GM12875 (cell line): Measurements from ENCODE around the gene MAP3K10.
"Not testable (repeated sequence)": the region's sequence is repeated elsewhere in the genome, so short reads cannot be mapped to it uniquely, and the experiment has no call there.

Source experiments
- H3K4me3 ChIP-seq: one replicate; pipeline ENCODE4 v1.5.1; 2011; ENCODE audit warnings: low read depth, low read length, control low read depth
- CTCF ChIP-seq: IDR thresholded peaks from 2 replicates; pipeline ENCODE4 v1.5.1; 2011; ENCODE audit warnings: low read depth, mild to moderate bottlenecking, control low read depth, inconsistent platforms, low read length, moderate library complexity, borderline replicate concordance; ENCODE audit not compliant: insufficient read depth

MAP3K10 gene

GRCh38 chr19:40162104-40162503 lies 29.1 kb upstream of the MAP3K10 start:
- TF ChIP-seq CTCF, result no peak
- no peak overlapping the region for H3K4me3 ChIP-seq

GRCh38 chr19:40163541-40164129 lies 27.6 kb upstream of the MAP3K10 start:
- no peak for TF ChIP-seq CTCF
- H3K4me3 ChIP-seq, result no peak overlapping the region

GRCh38 chr19:40165362-40165937 lies 25.8 kb upstream of the MAP3K10 start:
- H3K4me3 ChIP-seq, result no peak overlapping the region
- peak; percentile 93 for TF ChIP-seq CTCF

- H3K4me3 ChIP-seq, result not testable (repeated sequence)
Measured at GRCh38 chr19:40169482-40170302, 21.5 kb upstream of the MAP3K10 start.

- H3K4me3 ChIP-seq, result not testable (repeated sequence)
Measured at GRCh38 chr19:40170303-40170989, 20.8 kb upstream of the MAP3K10 start.

- not testable (repeated sequence) for H3K4me3 ChIP-seq
Measured at GRCh38 chr19:40171293-40171692, 19.9 kb upstream of the MAP3K10 start.

GRCh38 chr19:40174092-40174491 lies 17.1 kb upstream of the MAP3K10 start:
- no peak for TF ChIP-seq CTCF

GRCh38 chr19:40175820-40176219 lies 15.4 kb upstream of the MAP3K10 start:
- TF ChIP-seq CTCF, result no peak
- H3K4me3 ChIP-seq, result no peak overlapping the region

More at GRCh38 chr19:40174092-40174491, 17.1 kb upstream of the MAP3K10 start:
- H3K4me3 ChIP-seq, result no peak overlapping the region
